Right cardiac atrium (tissue), 5 donors: ENCODE data around the gene ISCA1. TPM values are rescaled to one million over a fixed set of nuclear protein-coding genes. Genes with fewer than 3 reads are reported as not detected.

Experiments used
- ATAC-seq, 2 donors: fragments of 200-7000 bp; cut with Tn5 transposase; one replicate each; pipeline versions ENCODE4 v1.8.0 to v1.9.1; 2020; ENCODE audit warnings: moderate library complexity in 2 of 2, mild to moderate bottlenecking in 1 of 2
- DNase-seq, 3 donors: peaks; one replicate each; pipeline ENCODE4 v3.0.0-alpha.2; 2020
- H3K27ac ChIP-seq: one replicate; pipeline ENCODE4 v1.5.1; 2013; ENCODE audit warnings: mild to moderate bottlenecking, low read length, control low read depth, moderate library complexity
- H3K27me3 ChIP-seq: one replicate; pipeline ENCODE4 v1.6.1; 2013; ENCODE audit not compliant: control insufficient read depth, insufficient read depth
- H3K4me1 ChIP-seq: one replicate; pipeline ENCODE4 v1.6.1; 2013; ENCODE audit warnings: low read length; ENCODE audit not compliant: control insufficient read depth, insufficient read depth
- H3K4me3 ChIP-seq: one replicate; pipeline ENCODE4 v1.5.1; 2013; ENCODE audit warnings: low read length, control low read depth
- H3K9me3 ChIP-seq: one replicate; pipeline ENCODE4 v1.6.1; 2013; ENCODE audit warnings: low read length; ENCODE audit not compliant: control insufficient read depth
- WGBS: extraction: QIAGEN DNeasy Blood & Tissue Kit; methylation state at CpG from one replicate; pipeline ENCODE4 v1.1.7; 2013; 5-methylcytosine and 5-hydroxymethylcytosine counted together
- intact Hi-C, 4 donors: fragments of 100-400 bp; cut with DNase I; formaldehyde crosslinking; loops; one replicate each; pipeline versions ENCODE4 v1.11.0 to v1.14.0; 2022 to 2023
- polyA plus RNA-seq: library from polyadenylated mRNA; stranded (reverse); fragments of 200-250 nt; gene quantifications from one replicate; pipeline ENCODE4 v1.2.3, GENCODE V29; 2013
- total RNA-seq, 4 donors: library from RNA; stranded (reverse); fragmentation: NEBNext Ultra II Directional; extraction: Animal tissue kit (Norgen Biotek cat#: 25700); gene quantifications; one replicate each; pipeline ENCODE4 v1.2.1, GENCODE V29; 2021
- donor health status: healthy with polysubstance abuse.
- donor health status: DM: no; HTN: yes; CAD: no.
- donor health status: DM: no; HTN: no; CAD: no.
- donor health status: DM: no; HTN: yes; CAD: no; lungs with severe emphysema.
- donor health status: DM: yes; HTN: yes; CAD: no.

ISCA1 gene
- total and polyA plus RNA-seq, 5 donors = 60.1 to 80.8 (median 63.2) TPM

DNA sequence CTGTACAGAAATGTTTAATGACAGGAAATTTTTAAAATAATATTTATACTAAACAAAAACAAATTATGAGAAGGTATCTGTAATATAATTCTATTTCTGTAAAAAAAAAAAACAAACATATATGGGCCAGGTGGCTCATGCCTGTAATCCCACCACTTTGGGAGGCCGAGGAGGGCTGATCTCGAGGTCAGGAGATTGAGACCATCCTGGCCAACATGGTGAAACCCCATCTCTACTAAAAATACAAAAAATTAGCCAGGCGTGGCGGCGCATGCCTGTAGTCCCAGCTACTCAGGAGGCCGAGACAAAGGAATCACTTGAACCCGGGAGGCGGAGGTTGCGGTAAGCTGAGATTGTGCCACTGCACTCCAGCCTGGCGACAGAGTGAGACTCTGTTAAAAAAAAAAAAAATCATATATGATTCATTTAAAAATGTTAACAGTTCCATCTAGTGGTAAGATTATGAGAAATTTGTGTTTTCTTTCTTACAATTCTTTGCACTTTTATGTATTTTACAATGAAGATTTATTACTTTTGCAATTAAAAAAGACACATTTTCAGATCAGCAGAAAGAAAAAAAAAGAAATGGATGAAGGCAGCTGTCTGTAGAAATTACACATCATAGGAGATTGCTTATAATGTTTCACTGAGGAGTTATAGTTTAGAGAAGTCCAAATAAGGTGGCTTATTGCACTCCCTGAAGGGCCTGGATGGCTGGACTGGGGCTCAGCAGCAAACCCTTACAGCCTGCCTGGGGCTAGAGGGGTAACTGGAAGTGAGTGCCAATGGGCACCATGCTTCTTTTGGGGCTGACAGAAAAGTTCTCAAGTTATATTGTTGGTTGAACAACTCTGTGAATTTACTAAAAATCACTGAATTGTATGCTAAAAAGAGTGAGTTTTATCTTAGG lies 43.2 kb downstream of the ISCA1 start:
- Histone ChIP-seq H3K4me3 (no peak overlapping the region), H3K27ac (no peak overlapping the region), H3K9me3 (no peaks in the 10 kb centered on the region), H3K4me1 (no peaks in the 10 kb centered on the region), H3K27me3 (no peaks in the 10 kb centered on the region)
- intact Hi-C loops = no loop called here
- ATAC-seq = no peak
- DNase-seq = no peak
- 71% methylated on average over 10 of the region's 10 CpGs for WGBS

DNA sequence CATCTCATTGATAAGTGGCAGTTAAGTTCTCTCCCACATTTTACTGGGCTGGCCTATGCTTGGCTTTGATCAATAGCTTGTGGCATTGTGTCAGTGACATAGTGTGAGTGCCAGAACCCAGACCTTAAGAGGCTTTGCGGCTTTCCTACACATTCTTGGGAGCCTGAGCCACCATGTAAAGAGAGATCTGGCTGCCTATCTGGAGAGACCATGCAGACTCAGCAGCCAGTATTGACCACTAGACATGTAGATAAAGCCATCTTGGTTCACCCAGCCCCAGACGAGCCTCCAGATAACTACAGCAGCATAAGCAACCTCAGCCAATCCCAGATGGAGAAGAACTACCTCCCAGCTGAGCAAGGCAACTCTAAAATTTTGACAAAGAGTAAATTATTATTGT lies 51.5 kb downstream of the ISCA1 start:
- H3K27me3 ChIP-seq = no peaks in the 10 kb centered on the region
- ATAC-seq (no peak), DNase-seq (no peak)
- WGBS = 70% methylated on average over 2 of the region's 2 CpGs
- H3K4me1 ChIP-seq = no peaks in the 10 kb centered on the region
- H3K4me3 ChIP-seq = no peak overlapping the region
- intact Hi-C loops = no loop called here
- H3K27ac ChIP-seq = no peak overlapping the region
- no peaks in the 10 kb centered on the region for H3K9me3 ChIP-seq

DNA sequence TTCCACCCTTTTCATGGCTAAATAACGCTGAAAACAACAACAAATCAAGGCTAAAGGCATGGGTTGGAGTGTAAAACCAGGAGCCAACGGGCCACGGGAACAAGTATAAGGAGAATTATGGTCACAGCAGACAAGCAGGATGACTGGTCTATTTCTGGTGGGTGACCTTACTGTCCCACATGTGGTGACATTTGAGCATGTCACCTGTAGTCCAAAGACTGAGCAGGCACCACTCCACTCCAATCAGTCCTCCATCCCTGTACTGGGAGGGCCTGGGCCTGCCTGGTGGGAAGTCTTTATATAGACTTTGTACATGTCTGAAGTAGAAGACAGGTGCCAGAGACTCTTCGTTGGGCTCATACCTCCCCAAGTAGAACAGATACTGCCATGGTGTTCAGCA lies 59.7 kb downstream of the ISCA1 start:
- DNase-seq (no peak), ATAC-seq (no peak)
- no peak overlapping the region for H3K4me3 ChIP-seq
- WGBS = 80% methylated on average over 4 of the region's 4 CpGs
- intact Hi-C loops = no loop called here
- H3K9me3 ChIP-seq = no peaks in the 10 kb centered on the region
- no peaks in the 10 kb centered on the region for H3K4me1 ChIP-seq
- H3K27ac ChIP-seq = no peak overlapping the region
- no peaks in the 10 kb centered on the region for H3K27me3 ChIP-seq

DNA sequence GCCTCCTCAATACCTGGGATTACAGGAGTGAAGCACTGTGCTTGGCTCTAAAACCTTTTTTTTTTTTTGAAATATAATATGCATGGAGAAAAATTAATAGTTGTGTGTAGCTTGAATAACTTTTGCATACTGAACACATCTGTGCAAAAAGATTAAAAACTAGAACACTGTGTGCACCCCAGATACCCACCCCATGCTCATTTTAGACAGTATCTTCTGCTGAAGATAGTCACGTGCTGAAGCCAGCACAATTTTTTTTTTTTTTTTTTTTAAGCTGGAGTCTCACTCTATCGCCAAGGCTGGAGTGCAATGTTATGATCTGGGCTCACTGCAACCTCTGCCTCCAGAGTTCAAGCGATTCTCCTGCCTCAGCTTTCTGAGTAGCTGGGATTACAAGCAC lies 62.7 kb downstream of the ISCA1 start:
- Histone ChIP-seq H3K4me1 (no peaks in the 10 kb centered on the region), H3K4me3 (no peak overlapping the region), H3K9me3 (no peaks in the 10 kb centered on the region), H3K27ac (no peak overlapping the region), H3K27me3 (no peaks in the 10 kb centered on the region)
- ATAC-seq = no peak
- 69% methylated on average over 3 of the region's 3 CpGs for WGBS
- intact Hi-C loops = no loop called here
- DNase-seq = no peak

DNA sequence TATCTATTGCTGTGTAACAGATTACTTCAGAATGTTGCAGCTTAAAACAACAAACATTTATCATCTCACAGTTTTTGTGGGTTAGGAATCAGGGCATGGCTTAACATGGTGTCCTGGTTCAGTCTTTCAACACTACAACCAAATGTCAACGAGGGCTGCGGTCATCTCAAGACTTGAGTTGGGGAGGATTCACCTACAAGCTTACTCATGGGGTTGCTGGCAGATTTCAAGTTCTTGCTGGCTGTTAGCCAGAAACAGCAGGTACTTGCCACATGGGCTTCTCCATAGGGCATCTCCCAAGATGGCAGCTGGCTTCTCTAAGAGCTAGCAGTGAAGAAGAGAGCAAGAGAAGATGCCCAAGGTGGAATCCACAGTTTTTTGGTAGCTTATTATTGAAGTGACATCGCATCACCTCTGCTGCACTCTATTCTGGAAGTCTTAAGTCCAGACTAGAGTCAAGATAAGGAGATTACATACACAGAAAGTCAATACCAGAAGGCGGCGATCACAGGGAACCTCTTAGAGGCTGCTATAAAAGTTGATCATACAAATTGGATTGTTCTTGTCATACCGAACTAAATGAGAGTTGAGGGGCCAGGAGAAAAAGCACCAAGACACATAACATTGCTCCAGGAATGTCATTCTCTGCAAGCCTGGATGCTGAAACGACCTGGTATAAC lies 65.1 kb downstream of the ISCA1 start:
- no peak overlapping the region for H3K4me3 ChIP-seq
- H3K27me3 ChIP-seq = no peaks in the 10 kb centered on the region
- no peak for DNase-seq
- WGBS = 88% methylated on average over 7 of the region's 7 CpGs
- no peak for ATAC-seq
- no peaks in the 10 kb centered on the region for H3K4me1 ChIP-seq
- no peaks in the 10 kb centered on the region for H3K9me3 ChIP-seq
- intact Hi-C loops = no loop called here
- no peak overlapping the region for H3K27ac ChIP-seq

Other genes starting within 250 kb of the ISCA1 start
- 10 to 100 TPM in 1 of 4 donors, 1 to 10 TPM in 3; 6.1 to 12.9 (median 6.7) TPM for gene GOLM1, start 183.0 kb downstream of the ISCA1 start, total RNA-seq
- gene GOLM1, start 183.0 kb downstream of the ISCA1 start, polyA plus RNA-seq = 3.8 TPM
- gene C9orf153, start 22.9 kb downstream of the ISCA1 start, total RNA-seq = under 1 TPM in 3 of 4 donors, not detected in 1; 0.26 to 0.53 (median 0.35) TPM
- 0.18 TPM for gene C9orf153, start 22.9 kb downstream of the ISCA1 start, polyA plus RNA-seq
- 10 to 100 TPM; 11.8 to 17.0 (median 14.9) TPM for gene TUT7, start 71.9 kb upstream of the ISCA1 start, total RNA-seq
- gene TUT7, start 71.9 kb upstream of the ISCA1 start, polyA plus RNA-seq = 8.4 TPM